ENCODE data around the gene FBH1. TPM values are rescaled to one million over a fixed set of nuclear protein-coding genes. Genes with fewer than 3 reads are reported as not detected.
A peak's percentile ranks its signal among the peaks of the same experiment; 100 is the strongest.

FBH1 gene
- total RNA-seq, 1 donor from 2014 or later, result 87.4 TPM

GRCh38 chr10:5932345-5932744 lies 42.3 kb downstream of the FBH1 start:
- Mint-ChIP-seq H3K27me3 (no peaks in the 10 kb centered on the region), H3K27ac (peak overlapping the region; percentile 75), H3K36me3 (ENCODE audit: insufficient read depth) (peaks cover 22% of the 10 kb centered on the region)

DNA sequence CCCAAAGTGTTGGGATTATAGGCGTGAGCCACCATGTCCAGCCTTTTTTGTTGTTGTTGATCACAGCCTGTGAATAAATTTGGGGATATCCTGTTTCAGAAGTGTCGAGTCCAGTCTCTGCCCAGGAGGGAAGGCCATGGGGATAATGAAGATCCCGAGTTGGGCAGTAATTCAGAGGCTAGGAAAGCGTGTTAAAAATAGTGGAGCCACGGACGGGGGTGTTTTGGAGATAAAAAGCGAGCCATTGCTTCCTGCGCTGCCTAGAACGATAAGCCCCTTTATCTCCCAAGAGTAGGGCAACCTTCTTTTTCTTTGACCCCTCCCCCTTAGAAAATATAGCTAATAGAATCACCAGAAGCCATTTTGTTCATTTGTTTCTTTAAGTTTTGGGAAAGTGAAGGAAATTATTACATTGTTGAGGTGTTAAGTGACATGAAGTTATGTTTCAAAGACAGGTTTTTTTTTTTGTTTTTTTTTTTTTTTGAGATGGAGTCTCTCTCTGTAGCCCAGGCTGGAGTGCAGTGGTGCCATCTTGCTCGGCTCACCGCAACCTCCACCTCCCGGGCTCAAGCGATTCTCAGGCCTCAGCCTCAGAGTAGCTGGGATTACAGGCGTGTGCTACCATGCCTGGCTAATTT lies 44.0 kb downstream of the FBH1 start:
- H3K36me3 Mint-ChIP-seq (ENCODE audit: insufficient read depth), result peaks cover 26% of the 10 kb centered on the region
- H3K27me3 Mint-ChIP-seq, result no peaks in the 10 kb centered on the region
- H3K4me3 Mint-ChIP-seq (ENCODE audit: low read depth), result no peak overlapping the region
- TF ChIP-seq CTCF (IDR thresholded peaks at IDR 0.05; ENCODE audit: unreplicated experiment), result no peak
- H3K9me3 Mint-ChIP-seq (ENCODE audit: low read depth), result no peaks in the 10 kb centered on the region
- H3K4me1 Mint-ChIP-seq (ENCODE audit: low read depth), result peaks cover 2% of the 10 kb centered on the region
- H3K27ac Mint-ChIP-seq, result no peak overlapping the region
- DNase-seq (ENCODE audit: low spot score, unreplicated experiment), result no peak

More at GRCh38 chr10:5932345-5932744, 42.3 kb downstream of the FBH1 start:
- Mint-ChIP-seq H3K4me1 (ENCODE audit: low read depth) (peaks cover 2% of the 10 kb centered on the region), H3K9me3 (ENCODE audit: low read depth) (no peaks in the 10 kb centered on the region), H3K4me3 (ENCODE audit: low read depth) (no peak overlapping the region)
- no peak for TF ChIP-seq CTCF (IDR thresholded peaks at IDR 0.05; ENCODE audit: unreplicated experiment)
- DNase-seq (ENCODE audit: low spot score, unreplicated experiment), result no peak

- Mint-ChIP-seq H3K27me3 (no peaks in the 10 kb centered on the region), H3K9me3 (ENCODE audit: low read depth) (no peaks in the 10 kb centered on the region), H3K4me3 (ENCODE audit: low read depth) (no peak overlapping the region), H3K4me1 (ENCODE audit: low read depth) (peaks cover 2% of the 10 kb centered on the region), H3K27ac (no peak overlapping the region), H3K36me3 (ENCODE audit: insufficient read depth) (peaks cover 22% of the 10 kb centered on the region)
- no peak for DNase-seq (ENCODE audit: low spot score, unreplicated experiment)
- no peak for TF ChIP-seq CTCF (IDR thresholded peaks at IDR 0.05; ENCODE audit: unreplicated experiment)
These were observed 45.6 kb downstream of the FBH1 start for GRCh38 chr10:5935628-5936027.

GRCh38 chr10:5937016-5937415 lies 47.0 kb downstream of the FBH1 start:
- no peak for DNase-seq (ENCODE audit: low spot score, unreplicated experiment)
- Mint-ChIP-seq H3K27ac (no peak overlapping the region), H3K36me3 (ENCODE audit: insufficient read depth) (peaks cover 18% of the 10 kb centered on the region), H3K9me3 (ENCODE audit: low read depth) (no peaks in the 10 kb centered on the region), H3K4me3 (ENCODE audit: low read depth) (no peak overlapping the region), H3K27me3 (no peaks in the 10 kb centered on the region), H3K4me1 (ENCODE audit: low read depth) (peaks cover 2% of the 10 kb centered on the region)
- TF ChIP-seq CTCF (IDR thresholded peaks at IDR 0.05; ENCODE audit: unreplicated experiment), result no peak

- Mint-ChIP-seq H3K4me1 (ENCODE audit: low read depth) (no peaks in the 10 kb centered on the region), H3K9me3 (ENCODE audit: low read depth) (no peaks in the 10 kb centered on the region), H3K36me3 (ENCODE audit: insufficient read depth) (peaks cover 16% of the 10 kb centered on the region), H3K27me3 (no peaks in the 10 kb centered on the region), H3K4me3 (ENCODE audit: low read depth) (no peak overlapping the region), H3K27ac (no peak overlapping the region)
- no peak for DNase-seq (ENCODE audit: low spot score, unreplicated experiment)
- no peak for TF ChIP-seq CTCF (IDR thresholded peaks at IDR 0.05; ENCODE audit: unreplicated experiment)
These were observed 48.2 kb downstream of the FBH1 start for GRCh38 chr10:5938291-5938690.

All from progenitor cell of endocrine pancreas (in vitro differentiated cells).